ENCODE data around the gene JMJD8. TPM values are rescaled to one million over a fixed set of nuclear protein-coding genes. Genes with fewer than 3 reads are reported as not detected.

JMJD8 gene
- total RNA-seq (10 to 100 TPM; 22.0 to 23.6 TPM), total RNA-seq (22.2 to 93.8 (median 40.5) reads per million in 172 experiments)
- polyA plus RNA-seq (2013, experiment 1 of 2): 43.8 TPM
- 40.2 TPM for polyA plus RNA-seq (2013, experiment 2 of 2)

GRCh38 chr16:684071-684794 lies at the start of gene JMJD8:
TSS of gene JMJD8 (minus strand) at chr16:684334. CDS start at chr16:684319, 15 bp downstream.
- peak within 1 kb of the TSS; percentile 63 for H3K4me3 ChIP-seq (ENCODE audit: low read length)
- intact Hi-C loops (cut with DNase I, micrococcal nuclease): loop anchor here in 1 of 2 experiments (1.0 kb wide), 1 partner anchor 48 kb away; the partner anchor contains the start of gene METTL26

GRCh38 chr16:733382-734207 lies 49.5 kb upstream of the JMJD8 start:
- H3K27ac ChIP-seq (ENCODE audit: low read depth in 1 of 2, low read length in 2 of 2): no peak overlapping the region
- Mint-ChIP-seq H3K4me1 (ENCODE audit: low read depth) (no peaks in the 10 kb centered on the region), H3K27ac (no peak overlapping the region), H3K36me3 (ENCODE audit: low read depth) (peaks cover 33% of the 10 kb centered on the region), H3K4me3 (no peak overlapping the region), H3K9me3 (no peaks in the 10 kb centered on the region), H3K27me3 (no peaks in the 10 kb centered on the region)
- H3K36me3 ChIP-seq (ENCODE audit: insufficient read depth, low read length): peaks cover 48% of the 10 kb centered on the region
- ATAC-seq (ENCODE audit: poor library complexity) (peak; percentile 48), DNase-seq (peak in 9 of 14 experiments; percentile 16 to 63 (median 40))
- no peak overlapping the region for H3K4me3 ChIP-seq (ENCODE audit: low read length)
- H3K9me3 ChIP-seq (ENCODE audit: control insufficient read depth in 1 of 2, insufficient read depth in 1 of 2, low read length in 2 of 2): no peaks in the 10 kb centered on the region
- POLR2A ChIA-PET: interaction anchor here (1.0 kb wide), 1 partner anchor 9 kb away, joined by 3 read pairs; no protein-coding TSS in a partner anchor
- TF ChIP-seq CTCF (IDR thresholded peaks at IDR 0.05): peak; percentile 18
- CTCF ChIA-PET: interaction anchor here (0.6 to 1.1 kb wide), 2 partner anchors 11 to 18 kb away, joined by 3 read pairs; no protein-coding TSS in a partner anchor
- intact Hi-C loops (cut with DNase I, micrococcal nuclease): no loop called here
- H3K27me3 ChIP-seq (ENCODE audit: control insufficient read depth in 1 of 2, insufficient read depth in 2 of 2, low read length in 2 of 2): no peaks in the 10 kb centered on the region
- H3K4me1 ChIP-seq (ENCODE audit: insufficient read depth, low read length): peaks cover 1% of the 10 kb centered on the region

More at GRCh38 chr16:684071-684794, at the start of gene JMJD8:
- Mint-ChIP-seq H3K9me3 (no peaks in the 10 kb centered on the region), H3K27me3 (no peaks in the 10 kb centered on the region), H3K4me1 (ENCODE audit: low read depth) (peaks cover 9% of the 10 kb centered on the region), H3K27ac (peak within 1 kb of the TSS; percentile 42), H3K4me3 (peak within 1 kb of the TSS; percentile 83), H3K36me3 (ENCODE audit: low read depth) (peaks cover 19% of the 10 kb centered on the region)
- H3K27ac ChIP-seq (ENCODE audit: low read depth in 1 of 2, low read length in 2 of 2): peak within 1 kb of the TSS; percentile 62 to 70
- ATAC-seq (ENCODE audit: poor library complexity) (peak; percentile 59), DNase-seq (peak; percentile 90 to 99 (median 96))
- no peaks in the 10 kb centered on the region for H3K27me3 ChIP-seq (ENCODE audit: control insufficient read depth in 1 of 2, insufficient read depth in 2 of 2, low read length in 2 of 2)
- peaks cover 69% of the 10 kb centered on the region for H3K4me1 ChIP-seq (ENCODE audit: insufficient read depth, low read length)
- POLR2A ChIA-PET: interaction anchor here (0.9 to 1.9 kb wide), 6 partner anchors 9 to 295 kb away, joined by 3 to 12 read pairs (median 5); partner anchors contain the start of genes RHBDL1 and RHOT2
- H3K36me3 ChIP-seq (ENCODE audit: insufficient read depth, low read length): peaks cover 29% of the 10 kb centered on the region
- TF ChIP-seq CTCF (IDR thresholded peaks at IDR 0.05): no peak
- CTCF ChIA-PET: no interaction called here
- H3K9me3 ChIP-seq (ENCODE audit: control insufficient read depth in 1 of 2, insufficient read depth in 1 of 2, low read length in 2 of 2): no peaks in the 10 kb centered on the region

GRCh38 chr16:732936-733335 lies 48.8 kb upstream of the JMJD8 start:
- ChIA-PET CTCF (interaction anchor here (0.6 to 1.1 kb wide), 2 partner anchors 11 to 17 kb away, joined by 3 read pairs; no protein-coding TSS in a partner anchor), POLR2A (interaction anchor here (1.0 kb wide), 1 partner anchor 9 kb away, joined by 3 read pairs; no protein-coding TSS in a partner anchor)
- peaks cover 46% of the 10 kb centered on the region for H3K36me3 ChIP-seq (ENCODE audit: insufficient read depth, low read length)
- H3K9me3 Mint-ChIP-seq: no peaks in the 10 kb centered on the region
- ATAC-seq (ENCODE audit: poor library complexity) (no peak), DNase-seq (peak in 1 of 14 experiments; percentile 29)
- H3K27me3 Mint-ChIP-seq: no peaks in the 10 kb centered on the region
- peaks cover 31% of the 10 kb centered on the region for H3K36me3 Mint-ChIP-seq (ENCODE audit: low read depth)
- H3K4me1 Mint-ChIP-seq (ENCODE audit: low read depth): no peaks in the 10 kb centered on the region
- no peak overlapping the region for H3K4me3 Mint-ChIP-seq
- H3K9me3 ChIP-seq (ENCODE audit: control insufficient read depth in 1 of 2, insufficient read depth in 1 of 2, low read length in 2 of 2): no peaks in the 10 kb centered on the region
- H3K27ac ChIP-seq (ENCODE audit: low read depth in 1 of 2, low read length in 2 of 2): no peak overlapping the region
- H3K4me1 ChIP-seq (ENCODE audit: insufficient read depth, low read length): peaks cover 5% of the 10 kb centered on the region
- no peak overlapping the region for H3K4me3 ChIP-seq (ENCODE audit: low read length)
- intact Hi-C loops (cut with DNase I, micrococcal nuclease): no loop called here
- no peak for TF ChIP-seq CTCF (IDR thresholded peaks at IDR 0.05)
- no peak overlapping the region for H3K27ac Mint-ChIP-seq
- H3K27me3 ChIP-seq (ENCODE audit: control insufficient read depth in 1 of 2, insufficient read depth in 2 of 2, low read length in 2 of 2): no peaks in the 10 kb centered on the region

All from CD4-positive, alpha-beta T cell (primary cell).